ENCODE results near the gene PARD3. TPM values are rescaled to one million over a fixed set of nuclear protein-coding genes. Genes with fewer than 3 reads are reported as not detected.

Gene PARD3
- total and polyA plus RNA-seq, 3 donors from 2014 or later: 31.8 to 59.5 (median 49.5) TPM

DNA sequence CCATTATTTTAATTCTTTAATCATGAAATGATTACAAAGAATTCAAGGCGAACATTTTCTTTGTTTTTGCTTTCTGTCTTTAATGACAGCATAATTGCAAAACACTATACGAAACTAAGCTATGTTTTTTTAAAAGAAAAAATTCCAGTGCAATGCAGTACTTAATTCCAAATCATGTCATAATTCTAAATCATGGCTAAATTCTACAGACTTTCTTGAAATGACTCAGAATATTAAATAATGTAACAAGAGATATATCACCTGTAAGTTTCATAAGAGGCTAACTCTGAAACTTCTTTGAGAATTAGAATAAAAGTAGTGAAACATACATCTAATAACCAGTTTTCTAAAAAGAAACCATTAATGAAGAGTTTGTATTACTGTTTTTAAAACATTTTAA, 671.6 kb downstream of the PARD3 start:
- H3K27ac ChIP-seq: no peak overlapping the region
- no peaks in the 10 kb centered on the region for H3K27me3 ChIP-seq
- H3K9me3 ChIP-seq: no peaks in the 10 kb centered on the region
- no peak overlapping the region for H3K4me3 ChIP-seq
- 88 to 95% methylated on average over 2 of the region's 2 CpGs for WGBS, 2 donors
- no peaks in the 10 kb centered on the region for H3K36me3 ChIP-seq (ENCODE audit: low read depth, missing control alignments)
- H3K4me1 ChIP-seq: no peaks in the 10 kb centered on the region
- no peak for TF ChIP-seq POLR2A (IDR thresholded peaks at IDR 0.05)
- TF ChIP-seq, protein P1, sequence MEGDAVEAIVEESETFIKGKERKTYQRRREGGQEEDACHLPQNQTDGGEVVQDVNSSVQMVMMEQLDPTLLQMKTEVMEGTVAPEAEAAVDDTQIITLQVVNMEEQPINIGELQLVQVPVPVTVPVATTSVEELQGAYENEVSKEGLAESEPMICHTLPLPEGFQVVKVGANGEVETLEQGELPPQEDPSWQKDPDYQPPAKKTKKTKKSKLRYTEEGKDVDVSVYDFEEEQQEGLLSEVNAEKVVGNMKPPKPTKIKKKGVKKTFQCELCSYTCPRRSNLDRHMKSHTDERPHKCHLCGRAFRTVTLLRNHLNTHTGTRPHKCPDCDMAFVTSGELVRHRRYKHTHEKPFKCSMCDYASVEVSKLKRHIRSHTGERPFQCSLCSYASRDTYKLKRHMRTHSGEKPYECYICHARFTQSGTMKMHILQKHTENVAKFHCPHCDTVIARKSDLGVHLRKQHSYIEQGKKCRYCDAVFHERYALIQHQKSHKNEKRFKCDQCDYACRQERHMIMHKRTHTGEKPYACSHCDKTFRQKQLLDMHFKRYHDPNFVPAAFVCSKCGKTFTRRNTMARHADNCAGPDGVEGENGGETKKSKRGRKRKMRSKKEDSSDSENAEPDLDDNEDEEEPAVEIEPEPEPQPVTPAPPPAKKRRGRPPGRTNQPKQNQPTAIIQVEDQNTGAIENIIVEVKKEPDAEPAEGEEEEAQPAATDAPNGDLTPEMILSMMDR (IDR thresholded peaks at IDR 0.05): no peak
- DNase-seq: no peak
- intact Hi-C loops (cut with DNase I; ENCODE audit: low total_unique reads): no loop called here

DNA sequence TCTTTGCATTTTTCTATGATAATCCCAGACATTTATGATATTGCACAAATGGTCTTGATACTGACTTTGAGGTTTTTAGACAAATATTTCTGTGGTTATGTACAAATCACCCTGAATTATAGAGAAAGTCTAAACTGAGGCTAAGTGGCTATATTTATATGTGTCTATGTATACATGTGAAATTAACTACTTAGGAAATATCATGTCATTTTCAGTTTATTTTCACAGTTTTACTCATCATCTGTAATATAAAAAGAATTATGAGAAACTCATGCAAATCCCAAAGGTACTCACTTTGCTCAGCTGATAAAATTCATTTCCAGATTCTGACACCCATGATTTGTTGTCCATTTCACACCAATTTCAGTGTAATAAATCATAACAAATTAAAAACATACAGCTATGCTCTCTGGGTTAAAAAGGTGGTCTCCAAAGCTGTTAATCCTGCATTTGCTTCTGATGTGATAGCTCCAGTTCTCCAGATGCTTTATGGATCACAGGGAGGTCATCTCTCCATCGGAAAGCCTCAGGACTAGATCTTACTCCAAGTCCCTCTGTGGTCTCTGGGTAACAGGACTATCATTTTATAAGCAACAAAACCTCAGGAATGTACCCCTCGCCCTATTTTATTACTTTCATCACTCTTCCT, 673.9 kb downstream of the PARD3 start:
- TF ChIP-seq, protein P1 (IDR thresholded peaks at IDR 0.05): no peak
- no peak for TF ChIP-seq POLR2A (IDR thresholded peaks at IDR 0.05)
- H3K36me3 ChIP-seq (ENCODE audit: low read depth, missing control alignments): no peaks in the 10 kb centered on the region
- H3K4me3 ChIP-seq: no peak overlapping the region
- DNase-seq: no peak
- no peaks in the 10 kb centered on the region for H3K27me3 ChIP-seq
- intact Hi-C loops (cut with DNase I; ENCODE audit: low total_unique reads): no loop called here
- 67 to 80% methylated on average over 2 of the region's 2 CpGs for WGBS, 2 donors
- H3K9me3 ChIP-seq: no peaks in the 10 kb centered on the region
- H3K27ac ChIP-seq: no peak overlapping the region
- no peaks in the 10 kb centered on the region for H3K4me1 ChIP-seq

DNA sequence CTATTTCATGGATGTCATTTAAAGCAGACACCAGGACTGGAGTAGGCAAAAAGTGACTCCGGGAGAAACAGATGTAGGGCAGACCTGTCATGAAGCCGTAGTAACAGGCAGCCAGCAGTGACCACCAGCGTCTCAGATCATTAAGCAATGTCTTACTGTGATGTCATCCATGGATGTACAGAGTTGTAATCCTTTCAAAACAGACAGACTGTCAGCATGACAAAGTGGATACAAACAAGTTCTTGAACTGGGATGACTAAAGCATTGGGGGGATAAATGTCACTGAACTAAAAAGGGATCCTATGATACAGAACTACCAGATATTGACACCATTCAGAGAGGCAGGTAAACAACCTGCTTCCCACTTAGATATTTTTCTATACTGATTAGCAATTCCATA, 675.5 kb downstream of the PARD3 start:
- TF ChIP-seq, protein P1 (IDR thresholded peaks at IDR 0.05): no peak
- no peak for DNase-seq
- 91 to 96% methylated on average over 3 of the region's 3 CpGs for WGBS, 2 donors
- intact Hi-C loops (cut with DNase I; ENCODE audit: low total_unique reads): no loop called here
- H3K4me1 ChIP-seq: no peaks in the 10 kb centered on the region
- no peaks in the 10 kb centered on the region for H3K36me3 ChIP-seq (ENCODE audit: low read depth, missing control alignments)
- H3K27ac ChIP-seq: no peak overlapping the region
- no peaks in the 10 kb centered on the region for H3K9me3 ChIP-seq
- H3K27me3 ChIP-seq: no peaks in the 10 kb centered on the region
- H3K4me3 ChIP-seq: no peak overlapping the region

DNA sequence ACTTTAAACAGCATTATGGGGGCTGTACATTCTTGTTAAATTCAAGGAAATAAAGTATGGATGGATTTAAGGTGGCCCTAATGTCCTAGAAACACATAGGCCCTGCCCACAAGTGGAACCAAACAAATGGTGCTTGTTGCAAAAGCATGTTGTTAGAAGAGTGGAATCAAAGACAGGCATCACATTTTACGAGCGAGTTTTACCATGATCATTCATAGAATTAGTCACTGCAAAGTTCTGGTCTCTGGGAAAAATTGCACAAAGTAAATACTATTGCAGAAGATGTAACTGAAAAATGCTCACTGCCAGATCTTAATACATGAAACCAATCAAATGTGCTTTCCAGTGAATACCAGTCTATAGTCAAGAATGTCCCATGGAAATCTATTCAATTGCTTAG, 677.1 kb downstream of the PARD3 start:
- H3K4me3 ChIP-seq: no peak overlapping the region
- TF ChIP-seq, protein P1 (IDR thresholded peaks at IDR 0.05): no peak
- 90 to 94% methylated on average over 2 of the region's 2 CpGs for WGBS, 2 donors
- H3K27ac ChIP-seq: no peak overlapping the region
- intact Hi-C loops (cut with DNase I; ENCODE audit: low total_unique reads): no loop called here
- H3K9me3 ChIP-seq: no peaks in the 10 kb centered on the region
- no peaks in the 10 kb centered on the region for H3K36me3 ChIP-seq (ENCODE audit: low read depth, missing control alignments)
- H3K27me3 ChIP-seq: no peaks in the 10 kb centered on the region
- no peaks in the 10 kb centered on the region for H3K4me1 ChIP-seq
- no peak for DNase-seq

DNA sequence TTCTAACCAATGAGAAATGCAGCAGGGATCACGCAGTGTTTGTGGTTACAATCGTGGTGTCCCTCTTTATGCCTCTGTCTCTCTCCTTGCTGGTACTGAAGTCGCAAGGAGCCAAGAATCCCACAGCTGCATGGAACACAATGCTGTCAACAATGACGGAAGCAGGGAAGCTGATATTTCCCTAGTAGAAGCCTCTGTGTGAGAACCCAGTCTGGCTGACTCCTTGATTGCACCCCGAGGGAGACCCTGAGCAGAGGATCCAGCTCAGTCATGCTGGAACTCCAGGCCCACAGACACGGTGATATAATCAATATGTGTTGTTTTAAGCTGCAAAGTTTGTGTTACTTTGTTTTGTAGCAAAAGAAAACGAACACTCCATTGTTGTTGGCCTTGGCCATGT, 677.9 kb downstream of the PARD3 start:
- no peak for TF ChIP-seq POLR2A (IDR thresholded peaks at IDR 0.05)
- Histone ChIP-seq H3K4me1 (no peaks in the 10 kb centered on the region), H3K36me3 (ENCODE audit: low read depth, missing control alignments) (no peaks in the 10 kb centered on the region), H3K4me3 (no peak overlapping the region), H3K27ac (no peak overlapping the region), H3K9me3 (no peaks in the 10 kb centered on the region), H3K27me3 (no peaks in the 10 kb centered on the region)
- DNase-seq: no peak
- 79 to 83% methylated on average over 7 of the region's 7 CpGs for WGBS, 2 donors
- intact Hi-C loops (cut with DNase I; ENCODE audit: low total_unique reads): no loop called here
